GM19372 (cell line): ENCODE data around the gene STAG3.
A peak's percentile ranks its signal among the peaks of the same experiment; 100 is the strongest.
"Not testable (repeated sequence)": the region's sequence is repeated elsewhere in the genome, so short reads cannot be mapped to it uniquely, and the experiment has no call there.

ENCODE experiments used
- ATAC-seq: cut with Tn5 transposase; IDR thresholded peaks from one replicate; pipeline ENCODE4 v1.9.1; 2021; ENCODE audit warnings: mild to moderate bottlenecking, low read depth, moderate library complexity; ENCODE audit not compliant: unreplicated experiment

STAG3 gene

DNA sequence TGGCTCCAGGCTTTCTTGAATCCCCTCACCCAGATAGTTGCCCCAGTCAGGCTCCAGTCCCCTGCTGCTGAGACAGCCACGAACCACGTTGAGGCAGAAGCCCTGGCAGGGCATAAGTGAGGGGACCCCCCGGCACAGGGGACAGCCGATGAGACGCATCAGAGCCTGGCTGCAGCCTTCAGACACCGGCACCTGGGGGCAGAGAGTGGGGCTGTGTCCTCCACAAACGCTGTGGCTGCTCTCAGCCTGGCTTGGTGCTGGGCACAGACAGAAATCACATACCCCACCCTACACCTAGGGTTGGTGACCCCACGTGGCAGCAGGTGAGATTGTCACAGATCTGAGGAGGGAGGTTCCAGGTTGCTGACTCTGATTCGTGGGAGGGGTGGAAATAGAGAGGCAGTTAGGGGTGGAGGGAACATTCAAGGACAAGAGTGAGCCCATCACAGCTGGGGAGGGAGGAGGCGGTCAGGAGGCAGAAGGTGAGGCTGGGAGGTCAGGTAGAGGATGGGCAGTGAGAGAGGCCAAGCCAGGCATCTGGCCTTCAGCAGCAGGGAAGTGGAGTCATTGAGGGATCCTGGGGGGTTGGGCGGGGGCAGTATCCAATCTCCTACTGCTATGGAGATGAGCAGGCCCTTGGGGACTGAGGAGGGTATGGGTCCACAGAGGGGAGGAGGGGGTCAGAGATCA, 3.8 kb upstream of the STAG3 start:
- no peak for ATAC-seq

DNA sequence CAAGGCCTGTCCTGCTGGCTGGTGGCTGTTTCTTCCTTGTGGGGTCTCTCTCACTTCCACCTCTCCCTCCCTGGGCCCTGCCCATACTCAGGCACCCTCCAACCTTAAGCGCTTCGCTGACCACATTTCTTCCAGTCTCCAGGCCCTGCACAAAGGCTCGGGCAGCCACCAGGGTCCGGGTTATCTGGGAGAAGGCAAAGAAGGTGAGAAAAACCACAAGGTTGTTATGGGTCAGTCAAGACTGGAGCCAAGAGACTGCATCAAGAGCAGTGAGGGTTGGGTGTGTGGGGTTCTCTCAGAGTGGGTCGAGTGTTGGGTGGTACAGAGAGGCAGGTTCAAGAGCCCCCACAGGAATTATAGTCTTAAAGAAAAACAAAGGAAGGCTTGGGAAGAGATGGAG, 3.1 kb upstream of the STAG3 start:
- no peak for ATAC-seq

DNA sequence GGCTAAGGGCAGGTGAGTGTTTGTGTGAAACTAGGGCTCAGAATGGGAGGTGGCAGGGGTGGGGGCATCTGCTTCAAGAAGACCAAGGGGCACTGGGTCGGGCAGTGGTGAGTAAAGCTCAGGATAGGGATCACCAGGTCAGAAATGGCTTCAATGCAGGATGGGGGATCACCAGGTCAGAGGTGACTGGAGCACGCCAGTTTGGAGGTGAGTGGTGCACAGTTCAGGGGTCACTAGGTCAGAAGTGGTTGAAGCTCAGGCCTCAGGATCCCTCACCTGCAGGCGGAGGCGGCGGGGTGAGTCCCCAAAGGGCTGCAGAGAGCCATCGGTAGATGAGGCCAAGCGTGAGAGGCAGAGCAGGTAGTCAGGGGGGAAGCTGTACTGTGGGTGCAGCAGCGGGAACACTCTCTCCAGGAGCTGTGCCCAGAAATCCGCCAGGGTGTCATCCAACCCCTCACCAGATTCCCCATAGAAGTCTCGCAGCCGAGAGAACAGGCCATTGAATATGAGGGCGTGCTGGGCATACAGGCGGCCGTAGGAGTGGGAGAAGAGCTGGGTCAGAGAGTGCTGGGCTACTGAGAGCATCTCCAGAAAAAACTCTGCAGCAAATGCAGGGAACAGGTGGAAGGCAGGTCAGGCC, 2.3 kb upstream of the STAG3 start:
- ATAC-seq: no peak

DNA sequence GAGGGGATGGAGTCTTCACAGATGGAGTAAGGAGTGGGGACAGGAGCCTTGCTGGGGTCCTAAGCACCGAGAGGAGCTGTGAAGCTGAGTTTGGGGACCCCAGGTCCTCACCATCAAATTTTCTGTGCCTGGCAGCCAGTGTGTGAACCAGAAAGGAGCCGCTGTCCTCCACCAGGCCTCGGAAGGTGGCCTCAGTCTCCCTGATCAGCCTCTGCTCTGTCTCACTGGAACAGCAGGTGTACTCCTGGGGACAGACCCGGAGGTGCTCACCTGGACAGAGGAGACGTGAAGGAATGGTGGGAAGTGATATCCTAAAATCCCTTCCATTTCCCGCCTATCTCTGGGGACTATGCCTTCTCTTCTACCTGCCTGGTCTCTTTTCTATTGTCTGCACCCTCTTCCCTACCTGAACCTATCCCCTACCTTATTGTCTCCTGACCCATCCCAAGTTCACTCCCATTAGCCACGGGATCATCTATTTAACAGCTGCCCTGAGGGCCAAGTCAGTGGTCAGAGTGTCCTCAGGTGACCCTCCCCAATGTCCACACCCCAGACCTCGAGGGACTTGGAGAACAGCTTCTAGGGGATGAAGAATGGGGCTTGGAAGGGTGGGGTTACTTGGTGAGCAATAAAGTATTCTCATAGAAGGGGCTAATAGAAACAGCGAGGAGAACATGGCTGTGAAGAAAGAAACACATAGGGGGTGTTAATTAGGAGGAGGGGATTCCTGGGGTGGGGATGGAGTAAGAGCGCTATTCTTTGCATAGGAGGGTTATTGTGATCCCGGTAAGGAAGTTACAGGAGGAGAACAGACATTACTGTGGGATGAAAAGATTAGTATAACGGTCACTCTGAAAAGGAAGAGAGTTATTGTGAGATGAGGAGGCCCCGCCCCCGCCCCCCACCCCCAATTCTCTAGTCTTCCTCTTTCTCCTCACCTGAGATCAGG, 1.3 kb upstream of the STAG3 start:
- no peak for ATAC-seq

DNA sequence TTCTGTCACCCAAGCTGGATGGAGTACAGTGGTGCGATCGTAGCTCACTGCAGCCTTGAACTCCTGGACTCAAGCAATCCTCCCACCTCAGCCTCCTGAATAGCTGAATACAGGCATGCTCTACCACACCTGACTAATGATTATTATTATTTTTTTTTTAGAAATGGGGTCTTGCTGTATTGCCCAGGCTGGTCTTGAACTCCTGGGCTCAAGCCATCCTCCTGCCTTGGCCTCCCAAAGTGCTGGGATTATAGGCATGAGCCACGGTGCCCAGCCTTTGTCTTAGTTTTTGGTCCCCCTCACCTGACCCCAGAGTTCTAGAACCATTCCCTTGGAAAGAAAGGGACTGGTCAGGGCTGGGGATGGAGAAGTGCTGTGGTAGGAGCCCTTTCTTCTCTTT, 2.4 kb downstream of the STAG3 start:
- not testable (repeated sequence) for ATAC-seq

DNA sequence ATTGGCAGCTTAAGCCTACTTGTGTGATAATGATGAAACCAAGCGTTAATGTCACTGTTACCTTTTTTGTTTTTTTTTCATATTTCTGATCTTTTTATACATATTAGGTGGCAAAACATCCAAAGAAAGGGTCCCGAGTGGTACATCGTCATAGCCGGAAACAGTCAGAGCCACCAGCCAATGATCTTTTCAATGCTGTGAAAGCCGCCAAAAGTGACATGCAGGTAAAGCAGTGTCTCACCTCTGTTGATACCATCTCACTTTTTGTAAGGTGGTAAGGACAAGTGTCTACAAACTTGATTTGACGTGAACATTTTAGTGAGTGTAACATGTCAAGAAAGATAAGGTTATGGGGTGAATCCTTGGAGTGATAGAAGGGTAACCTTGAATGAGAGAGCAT, 4.9 kb downstream of the STAG3 start:
- ATAC-seq: not testable (repeated sequence)

DNA sequence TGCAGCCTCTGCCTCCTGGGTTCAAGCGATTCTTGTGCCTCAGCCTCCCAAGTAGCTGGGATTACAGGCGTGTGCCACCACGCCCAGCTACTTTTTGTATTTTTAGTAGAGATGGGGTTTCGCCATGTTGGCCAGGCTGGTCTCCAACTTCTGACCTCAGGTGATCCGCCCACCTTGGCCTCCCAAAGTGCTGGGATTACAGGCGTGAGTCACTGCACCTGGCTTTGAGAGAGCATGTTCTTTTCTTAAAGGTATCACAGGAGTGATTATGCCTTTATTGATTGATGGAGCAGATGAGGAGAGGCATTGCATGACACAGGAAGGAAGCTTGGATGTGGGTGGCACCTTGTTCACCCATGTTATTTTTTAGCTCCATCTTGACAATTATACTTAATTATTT, 5.4 kb downstream of the STAG3 start:
- ATAC-seq: not testable (repeated sequence)

DNA sequence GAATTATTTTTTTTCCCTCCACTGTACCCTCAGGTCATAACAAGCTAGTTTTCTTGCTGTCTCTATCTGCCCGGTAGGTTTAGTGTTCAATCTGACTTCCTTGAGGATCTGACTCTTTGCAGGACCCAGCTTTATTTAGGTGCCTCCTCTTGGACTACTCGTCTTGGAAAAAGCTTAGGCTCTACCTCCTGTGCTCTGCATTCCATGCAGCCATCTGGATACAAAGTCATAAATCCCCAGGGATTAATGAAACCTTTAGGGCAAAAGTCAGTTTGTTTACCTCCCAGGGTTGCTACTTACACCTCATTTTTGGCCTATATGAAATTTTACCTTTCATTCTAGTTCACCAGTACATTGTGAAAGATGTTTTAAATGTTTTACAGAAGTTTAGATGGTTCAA, 8.0 kb downstream of the STAG3 start:
- ATAC-seq: no peak

DNA sequence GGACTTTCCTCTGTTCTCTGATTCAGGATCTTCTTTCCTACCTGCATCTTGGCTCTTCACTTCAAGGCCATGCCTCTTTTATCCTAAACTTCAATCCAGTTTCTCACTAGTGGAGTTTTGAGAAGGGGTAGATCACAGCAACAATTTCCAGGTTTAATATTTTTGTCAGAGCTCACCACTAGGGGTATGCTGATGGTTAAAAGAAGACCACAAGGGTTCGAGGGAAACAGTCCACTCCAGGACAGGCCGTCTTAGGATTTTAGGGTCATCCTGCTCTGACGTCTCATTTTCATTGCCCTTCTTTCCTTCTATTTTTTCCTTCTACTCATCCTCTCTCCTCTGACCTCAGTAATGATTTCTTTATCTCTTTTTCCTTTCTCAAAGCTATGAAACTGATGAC, 11.3 kb downstream of the STAG3 start:
- no peak for ATAC-seq

DNA sequence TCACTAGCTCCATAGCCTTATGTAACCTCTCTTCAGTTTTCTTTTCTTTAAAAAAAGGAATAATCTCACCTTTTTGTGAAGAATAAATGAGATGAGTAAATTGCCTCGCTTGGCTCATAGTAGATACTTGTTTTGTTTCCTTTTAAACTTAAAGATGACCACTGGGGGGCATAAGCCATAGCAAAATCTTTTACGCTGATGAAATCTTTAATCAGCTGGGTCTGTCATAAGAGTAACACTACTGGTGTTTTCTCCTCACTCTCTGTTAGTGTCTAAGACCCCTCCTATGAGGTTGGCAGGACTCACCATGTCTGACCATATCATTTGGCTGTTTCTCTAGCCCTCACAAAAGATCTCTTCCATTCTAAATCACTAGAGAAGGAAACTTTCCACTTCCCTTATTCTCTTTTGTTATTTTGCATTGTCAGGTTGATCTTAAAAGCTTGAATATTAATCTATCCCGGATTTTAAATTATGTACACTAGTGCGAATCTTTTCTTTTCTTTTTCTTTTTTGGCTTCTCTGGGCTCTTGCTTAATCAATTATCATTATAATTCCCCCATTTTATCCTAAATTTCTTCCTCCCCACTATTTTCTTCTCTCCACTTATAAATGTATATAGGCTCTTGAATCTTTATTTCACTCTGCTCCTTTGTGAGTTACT, 12.5 kb downstream of the STAG3 start:
- no peak for ATAC-seq

DNA sequence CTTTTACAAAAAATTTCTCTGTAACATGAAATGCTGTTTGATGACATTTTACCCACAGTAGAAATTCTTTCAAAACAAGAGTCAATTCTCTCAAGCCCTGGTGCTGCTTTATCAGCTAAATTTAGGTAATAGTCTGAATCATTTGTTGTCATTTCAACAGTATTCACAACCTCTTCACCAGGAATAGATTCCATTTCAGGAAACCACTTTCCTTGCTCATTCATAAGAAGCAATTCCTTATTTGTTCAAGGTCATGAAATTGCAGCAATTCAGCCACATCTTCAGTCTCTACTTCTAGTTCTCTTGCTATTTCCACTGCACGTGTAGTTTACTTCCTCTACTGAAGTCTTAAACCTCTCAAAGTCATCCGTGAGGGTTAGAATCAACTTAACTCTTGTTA, 14.1 kb downstream of the STAG3 start:
- no peak for ATAC-seq

DNA sequence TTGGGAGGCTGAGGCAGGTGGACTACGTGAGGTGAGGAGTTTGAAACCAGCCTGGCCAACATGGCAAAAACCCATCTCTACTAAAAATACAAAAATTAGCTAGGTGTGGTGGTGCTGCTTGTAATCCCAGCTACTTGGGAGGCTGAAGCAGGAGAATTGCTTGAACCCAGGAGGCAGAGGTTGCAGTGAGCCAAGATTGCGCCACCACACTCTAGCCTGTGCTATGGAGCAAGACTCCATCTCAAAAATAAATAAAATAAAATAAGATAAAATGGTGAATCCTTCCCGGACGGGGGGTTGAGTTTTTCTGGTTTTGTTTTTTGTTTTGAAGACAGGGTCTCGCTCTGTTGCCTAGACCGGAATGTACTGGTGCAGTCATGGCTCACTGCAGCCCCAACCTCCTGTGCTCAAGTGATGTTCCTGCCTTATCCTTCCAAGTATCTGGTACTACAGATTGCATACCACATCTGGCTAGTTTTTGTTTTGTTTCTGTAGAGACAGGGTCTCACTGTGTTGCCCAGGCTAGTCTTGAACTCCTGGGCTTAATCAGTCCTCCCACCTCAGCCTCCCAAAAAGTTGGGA, 14.7 kb downstream of the STAG3 start:
- ATAC-seq: not testable (repeated sequence)

DNA sequence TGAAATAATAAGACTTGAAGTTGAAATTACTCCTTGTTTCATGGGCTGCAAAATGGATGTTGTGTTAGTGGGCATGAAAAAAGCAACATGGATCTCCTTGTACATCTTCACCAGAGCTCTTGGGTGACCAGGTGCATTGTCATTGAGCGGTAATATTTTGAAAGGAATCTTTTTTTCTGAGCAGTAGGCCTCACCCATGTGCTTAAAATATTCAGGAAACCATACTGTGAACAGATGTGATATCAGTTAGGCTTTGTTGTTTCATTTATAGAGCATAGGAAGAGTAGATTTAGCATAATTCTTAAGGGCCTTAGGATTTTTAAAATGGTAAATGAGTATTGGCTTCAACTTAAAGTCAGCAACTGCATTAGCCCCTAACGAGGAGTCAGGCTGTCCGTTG, 15.3 kb downstream of the STAG3 start:
- ATAC-seq: no peak

DNA sequence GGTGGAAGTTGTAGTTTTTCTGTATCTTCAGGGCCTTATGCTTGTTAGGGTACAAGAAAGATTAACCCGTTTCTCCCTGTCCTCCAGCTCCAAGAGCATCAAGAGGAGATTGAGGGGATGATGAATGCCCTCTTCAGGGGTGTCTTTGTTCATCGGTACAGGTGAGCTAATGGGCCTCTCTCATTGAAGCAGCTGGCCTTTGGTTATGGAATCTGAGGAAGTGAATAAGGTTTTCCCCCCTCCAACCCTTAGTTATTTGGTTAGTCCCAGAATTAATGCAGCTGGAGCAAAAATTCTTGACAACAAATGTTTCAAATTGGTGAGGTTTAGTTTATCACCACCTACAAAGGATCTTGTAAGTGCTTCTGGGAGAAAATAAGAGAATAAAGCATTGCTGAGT, 17.5 kb downstream of the STAG3 start:
- no peak for ATAC-seq

DNA sequence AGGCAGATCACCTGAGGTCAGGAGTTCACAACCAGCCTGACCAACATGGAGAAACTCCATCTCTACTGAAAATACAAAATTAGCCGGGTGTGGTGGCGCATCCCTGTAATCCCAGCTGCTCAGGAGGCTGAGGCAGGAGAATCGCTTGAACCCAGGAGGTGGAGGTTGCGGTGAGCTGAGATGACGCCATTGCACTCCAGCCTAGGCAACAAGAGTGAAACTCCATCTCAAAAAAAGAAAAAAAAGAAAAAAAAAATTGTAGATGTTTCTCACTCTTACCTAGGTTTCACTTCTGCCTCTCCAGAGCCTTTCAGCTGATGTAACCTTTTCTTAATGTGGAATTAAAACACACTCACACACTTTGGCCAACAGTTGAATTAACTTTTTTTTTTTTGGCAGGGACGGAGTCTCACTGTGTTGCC, 18.2 kb downstream of the STAG3 start:
- not testable (repeated sequence) for ATAC-seq

DNA sequence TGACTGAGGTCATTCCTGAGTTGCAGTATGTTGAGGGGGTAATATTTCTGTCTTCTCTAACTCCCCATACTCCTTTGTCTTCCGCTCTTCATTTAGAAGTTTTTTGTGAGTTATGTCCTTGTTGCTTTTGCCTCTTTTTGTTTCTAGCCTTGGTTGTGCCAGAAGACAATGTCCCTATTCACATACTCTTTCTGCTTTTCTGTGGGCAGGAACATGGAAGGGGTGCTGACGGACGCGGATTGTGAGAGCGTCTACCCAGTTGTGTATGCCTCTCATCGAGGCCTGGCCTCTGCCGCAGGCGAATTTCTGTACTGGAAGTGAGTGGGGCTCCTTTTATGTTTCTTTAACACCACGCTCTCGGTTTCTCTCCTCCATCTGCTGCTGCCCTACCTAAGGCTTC, 20.5 kb downstream of the STAG3 start:
- ATAC-seq: no peak

DNA sequence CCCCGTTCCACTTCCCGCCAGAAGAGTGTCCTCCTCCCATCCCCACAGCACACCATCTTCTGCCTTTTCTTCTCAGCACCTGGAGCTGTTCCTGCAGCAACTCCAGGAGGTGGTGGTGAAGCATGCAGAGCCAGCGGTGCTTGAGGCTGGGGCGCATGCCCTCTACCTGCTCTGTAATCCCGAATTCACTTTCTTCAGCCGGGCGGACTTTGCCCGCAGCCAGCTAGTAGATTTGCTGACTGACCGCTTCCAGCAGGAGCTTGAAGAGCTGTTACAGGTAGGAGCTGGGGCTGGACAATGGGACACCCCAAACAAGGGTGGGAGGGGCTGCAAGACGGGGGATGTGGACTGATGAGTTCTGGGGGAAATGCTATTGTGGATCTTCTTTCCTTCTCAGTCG, 23.0 kb downstream of the STAG3 start:
- ATAC-seq: no peak

DNA sequence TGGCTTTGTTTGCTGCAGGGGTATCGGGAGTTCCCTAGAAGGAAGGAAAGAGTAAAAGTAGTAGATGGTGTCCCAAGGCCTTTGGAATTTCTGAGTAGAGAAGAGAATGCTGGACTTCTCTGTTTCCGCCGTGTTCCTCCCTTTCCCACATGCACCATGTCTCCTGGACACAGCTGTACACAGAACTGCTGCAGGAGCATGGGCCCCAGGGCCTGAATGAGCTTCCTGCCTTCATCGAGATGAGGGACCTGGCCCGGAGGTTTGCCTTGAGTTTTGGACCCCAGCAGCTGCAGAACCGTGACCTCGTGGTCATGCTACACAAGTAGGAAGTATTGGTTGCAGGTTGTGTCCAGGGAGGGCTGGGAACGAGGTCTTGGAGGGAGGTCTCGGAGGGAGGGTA, 26.7 kb downstream of the STAG3 start:
- no peak for ATAC-seq

DNA sequence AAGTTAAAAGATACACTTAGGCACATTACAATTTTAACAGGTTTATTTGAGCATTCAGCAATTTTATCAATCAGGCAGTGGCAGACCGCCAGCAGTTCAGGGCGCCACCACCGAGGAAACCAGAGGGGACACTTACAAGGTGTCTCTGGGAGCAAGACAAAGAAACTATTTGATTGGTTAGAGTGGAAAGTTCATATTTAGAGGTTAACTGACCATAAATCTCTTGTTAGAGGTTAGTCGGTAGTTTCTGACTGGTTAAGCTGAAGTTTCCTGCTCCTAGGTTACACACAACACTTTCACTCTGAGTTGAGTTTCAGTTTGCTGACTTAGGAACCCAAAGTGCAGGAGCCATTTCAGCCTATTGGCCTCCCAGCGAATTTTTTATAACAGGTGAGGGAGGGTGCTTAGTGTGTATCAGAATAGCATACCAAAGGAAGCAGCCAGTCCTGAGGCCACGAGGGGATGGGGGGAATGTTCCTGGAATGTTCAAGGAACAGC, 31.2 kb downstream of the STAG3 start:
- peak; percentile 69 for ATAC-seq

DNA sequence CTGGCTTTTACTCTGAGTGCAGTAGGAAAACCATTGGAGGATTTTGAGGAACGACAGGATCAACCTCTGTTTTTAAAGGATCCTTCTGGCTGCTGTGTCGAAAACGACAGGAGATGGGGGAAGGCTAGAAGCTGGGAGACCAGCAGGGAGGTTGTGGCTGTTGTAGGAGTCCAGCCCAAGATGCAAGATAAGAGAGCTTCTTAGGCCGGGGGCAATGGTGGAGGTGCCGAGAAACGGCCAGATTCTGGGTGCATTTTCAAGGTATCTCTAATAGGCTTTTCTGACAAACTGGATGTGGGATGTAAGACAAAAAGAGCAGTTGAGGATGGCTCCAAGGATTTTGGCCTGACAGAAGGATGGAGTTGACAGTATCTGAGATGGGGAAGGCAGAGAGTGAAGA, 31.8 kb downstream of the STAG3 start:
- no peak for ATAC-seq
